HL-60/S4 treated with retinoic acid at 250 ng/mL for 4 days and 3 days (cell line): ENCODE data around the gene RPS14.
"Not testable (repeated sequence)": the region's sequence is repeated elsewhere in the genome, so short reads cannot be mapped to it uniquely, and the experiment has no call there.

Experiments used
- in situ Hi-C: fragments of 300-500 bp; cut with MboI; formaldehyde crosslinking; loops from 2 replicates; pipeline ENCODE4 v1.7.0; 2022; ENCODE audit warnings: low sequenced_read_pairs

Gene RPS14

GRCh38 chr5:150419630-150420270 is 29.8 kb downstream of the RPS14 start:
- in situ Hi-C loops, result no loop called here

DNA sequence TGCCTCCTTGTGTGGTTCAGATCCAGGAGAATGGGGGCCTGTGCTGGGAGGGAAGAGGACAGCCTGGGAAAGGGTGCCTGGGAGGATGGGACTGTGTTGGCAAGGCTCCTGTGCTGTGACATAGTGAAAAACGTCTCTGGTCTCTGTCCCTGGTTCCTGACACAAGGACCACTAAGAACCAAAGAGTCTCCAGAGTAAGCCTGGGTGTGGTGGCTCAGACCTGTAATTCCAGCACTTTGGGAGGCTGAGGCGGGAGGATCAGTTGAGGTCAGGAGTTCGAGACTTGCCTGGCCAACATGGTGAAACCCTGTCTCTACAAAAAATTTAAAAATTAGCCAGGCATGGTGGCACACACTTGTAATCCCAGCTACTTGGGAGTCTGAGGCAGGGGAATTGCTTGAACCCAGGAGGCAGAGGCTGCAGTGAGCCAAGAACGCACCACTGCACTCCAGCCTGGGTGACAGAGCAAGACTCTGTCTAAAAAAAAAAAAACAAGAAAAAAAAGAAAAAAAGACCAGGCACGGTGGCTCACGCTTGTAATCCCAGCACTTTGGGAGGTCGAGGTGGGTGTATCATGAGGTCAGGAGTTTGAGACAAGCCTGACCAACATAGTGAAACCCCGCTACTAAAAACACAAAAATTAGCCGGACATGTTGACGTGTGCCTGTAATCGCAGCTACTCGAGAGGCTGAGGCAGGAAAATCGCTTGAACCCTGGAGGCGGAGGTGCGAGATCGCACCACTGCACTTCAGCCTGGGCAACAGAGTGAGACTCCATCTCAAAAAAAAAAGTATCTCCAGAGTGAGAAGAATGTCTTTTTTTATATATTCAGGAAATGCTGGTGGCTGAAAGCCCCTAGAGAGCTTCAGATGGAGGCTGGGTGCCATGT is 35.4 kb downstream of the RPS14 start:
- in situ Hi-C loops, result not testable (repeated sequence)

- in situ Hi-C loops, result no loop called here
Measured at GRCh38 chr5:150413176-150413901, 36.2 kb downstream of the RPS14 start.

GRCh38 chr5:150412319-150413175 is 37.0 kb downstream of the RPS14 start, which contains the start of gene CD74:
Gene CD74, minus strand, starts transcription at chr5:150412910. Its CDS starts 161 bp downstream, at chr5:150412749.
- in situ Hi-C loops, result no loop called here

GRCh38 chr5:150411245-150411979 is 38.1 kb downstream of the RPS14 start:
- in situ Hi-C loops, result no loop called here

DNA sequence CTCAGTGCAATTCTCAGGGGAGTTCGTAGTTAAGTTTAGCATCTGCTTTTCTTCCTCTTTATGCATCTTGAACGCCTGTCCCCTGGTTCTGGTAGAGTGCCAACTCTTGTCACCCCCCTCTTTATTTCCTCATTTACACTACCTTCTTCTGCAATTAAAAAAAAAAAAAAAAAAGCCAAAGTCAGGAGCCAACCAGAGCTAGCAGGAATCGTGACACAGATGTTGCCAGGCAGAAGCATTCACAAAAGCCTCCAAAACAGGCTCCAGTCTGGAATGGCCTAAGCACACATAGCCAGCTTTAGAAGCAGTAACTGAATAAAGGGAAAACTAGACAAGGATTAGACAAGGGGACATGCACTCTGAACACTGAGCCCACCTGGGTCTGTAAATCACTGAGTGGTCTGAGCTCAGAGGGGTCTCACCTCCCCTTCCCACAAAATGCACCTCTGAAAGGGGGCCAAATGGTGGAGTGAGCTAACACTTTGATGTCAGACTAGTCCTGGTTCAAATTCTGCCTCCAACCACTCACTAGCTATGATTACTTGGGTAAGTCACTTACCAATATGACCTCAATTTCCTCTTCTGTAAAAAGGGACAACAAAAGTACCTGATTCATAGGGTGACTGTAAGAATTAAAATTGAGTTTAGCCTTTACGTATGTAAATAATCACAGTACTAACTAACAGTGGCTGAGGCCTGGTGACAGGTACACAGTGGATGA is 38.9 kb downstream of the RPS14 start:
- in situ Hi-C loops, result no loop called here

DNA sequence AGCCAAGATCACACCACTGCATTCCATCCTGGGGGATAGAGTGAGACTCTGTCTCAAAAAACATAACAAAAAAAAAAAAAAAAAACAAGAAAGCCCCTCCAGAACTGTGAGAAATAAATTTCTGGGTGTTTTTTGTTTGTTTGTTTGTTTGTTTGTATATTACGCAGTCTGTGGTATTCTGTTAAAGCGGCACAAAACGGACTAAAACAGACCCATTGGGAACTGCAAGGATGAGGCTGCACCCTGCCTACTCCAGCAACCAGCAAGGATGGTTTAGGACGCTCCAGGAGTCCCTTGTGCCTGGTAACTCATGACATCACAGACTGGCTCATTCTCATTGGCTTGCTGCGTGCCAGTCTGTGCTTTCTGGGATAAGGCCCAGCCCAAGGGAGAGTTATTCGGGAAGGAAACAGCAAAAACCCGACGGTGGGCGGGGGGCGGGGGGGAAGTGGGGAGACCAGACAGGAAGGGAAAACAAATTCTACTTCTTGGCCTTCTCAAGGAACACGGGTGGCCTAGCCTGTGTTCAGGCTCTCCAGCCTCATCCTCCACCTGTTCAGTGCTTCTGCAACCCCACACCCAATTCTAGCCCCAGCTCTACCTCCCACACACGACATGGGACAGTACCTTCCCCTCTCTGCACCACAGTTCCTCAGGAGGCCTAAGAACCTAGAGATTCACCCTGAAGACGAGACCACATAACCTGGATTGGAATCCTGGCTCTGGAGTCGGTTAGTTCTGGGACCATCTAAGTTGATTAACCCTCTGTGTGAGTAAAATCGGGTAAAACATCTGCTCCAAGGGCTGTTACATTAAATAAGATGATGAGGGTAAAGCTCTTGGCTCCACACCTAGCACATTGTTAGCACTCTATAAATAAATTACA is 39.7 kb downstream of the RPS14 start:
- in situ Hi-C loops, result no loop called here

GRCh38 chr5:150408231-150408943 is 41.2 kb downstream of the RPS14 start:
- in situ Hi-C loops, result no loop called here

GRCh38 chr5:150407096-150407720 is 42.3 kb downstream of the RPS14 start:
- in situ Hi-C loops, result no loop called here

- in situ Hi-C loops, result no loop called here
Measured at GRCh38 chr5:150406723-150407095, 42.8 kb downstream of the RPS14 start.

DNA sequence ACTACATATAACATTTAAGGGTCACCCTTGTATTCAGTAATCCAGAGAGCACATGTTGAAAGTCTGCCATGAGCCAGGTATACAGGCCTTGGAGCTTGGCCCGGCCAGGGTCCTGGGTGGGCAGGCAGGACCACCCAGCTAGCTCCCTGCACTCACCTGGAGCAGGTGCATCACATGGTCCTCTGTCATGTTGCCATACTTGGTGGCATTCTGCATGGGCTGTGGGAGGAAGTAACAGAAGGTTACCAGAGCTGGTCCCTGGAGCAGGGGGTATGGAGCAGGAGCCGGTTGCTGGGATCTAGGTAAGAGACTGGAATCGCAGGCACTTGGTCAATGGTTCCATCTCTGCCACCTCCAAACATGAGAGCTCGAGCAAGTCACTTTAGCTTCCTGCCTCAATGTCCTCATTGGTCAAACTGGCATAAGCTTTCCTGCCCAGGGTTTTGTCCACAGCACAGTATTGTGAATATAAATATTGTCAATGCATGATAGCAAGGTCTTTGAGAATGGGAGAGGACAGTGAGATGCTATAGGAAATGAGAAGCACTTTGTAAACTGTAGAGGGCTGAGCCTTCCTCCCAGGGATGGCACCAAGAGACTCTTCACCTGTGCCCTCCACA is 43.3 kb downstream of the RPS14 start:
- in situ Hi-C loops, result no loop called here

DNA sequence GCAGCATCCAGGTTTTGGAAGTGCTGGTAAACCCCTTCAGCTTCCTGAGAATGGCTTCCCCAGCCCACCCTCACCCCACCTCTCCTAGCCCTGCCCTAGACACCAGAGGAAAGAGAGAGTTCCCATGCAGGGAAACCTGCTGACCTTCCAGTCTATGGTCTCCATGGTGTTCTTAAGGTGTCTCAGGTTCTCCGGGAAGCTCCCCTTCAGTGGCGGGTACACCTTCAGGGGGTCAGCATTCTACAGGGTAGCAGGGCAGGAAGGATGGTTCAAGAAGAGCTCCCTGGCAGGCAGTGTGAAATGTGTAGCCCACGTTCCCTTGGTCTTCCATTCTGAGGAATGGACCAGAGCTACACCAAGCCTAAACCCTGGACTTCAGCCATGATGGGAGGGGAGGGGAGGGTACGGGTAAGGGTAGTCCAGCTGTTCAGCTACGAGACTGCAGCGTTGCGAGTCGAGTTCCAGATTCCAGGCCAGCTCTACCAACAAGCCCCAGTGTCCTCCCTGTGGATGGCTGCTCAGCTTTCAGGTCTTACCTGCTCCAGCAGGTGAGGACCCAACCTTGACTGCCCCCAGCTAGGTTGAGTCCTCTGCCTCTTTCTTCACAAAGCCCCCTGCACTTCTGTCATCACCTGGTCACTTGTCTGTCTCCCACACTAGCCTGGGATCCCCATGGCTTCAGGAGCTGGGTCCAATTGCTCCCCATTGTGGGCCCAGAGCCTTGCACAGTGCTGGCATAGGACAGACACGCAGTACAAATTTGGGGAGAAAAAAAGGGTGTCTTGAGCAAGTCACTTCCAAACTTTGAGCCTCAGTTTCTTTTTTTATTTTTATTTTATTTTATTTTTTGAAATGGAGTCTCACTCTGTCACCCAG is 44.4 kb downstream of the RPS14 start:
- in situ Hi-C loops, result no loop called here

DNA sequence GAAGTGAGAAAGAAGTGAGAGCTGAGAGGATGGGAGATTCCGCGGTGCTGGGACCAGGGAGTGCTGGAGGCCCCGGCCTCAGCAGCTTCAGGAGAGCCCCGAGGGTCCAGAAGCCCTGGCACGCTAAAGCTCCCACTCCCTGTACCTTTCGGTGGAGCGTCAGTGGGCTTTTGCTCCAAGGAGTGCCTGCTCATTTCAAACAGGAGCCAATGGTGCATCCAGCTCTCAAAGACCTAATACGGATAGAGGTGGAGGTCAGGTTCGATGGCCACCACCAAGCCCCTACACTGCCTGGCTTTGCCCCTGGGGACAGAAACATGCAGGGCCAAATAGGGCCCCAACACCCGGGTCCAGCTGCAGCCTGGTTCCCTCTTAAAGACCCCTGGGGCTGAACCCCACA is 45.0 kb downstream of the RPS14 start:
- in situ Hi-C loops, result no loop called here

DNA sequence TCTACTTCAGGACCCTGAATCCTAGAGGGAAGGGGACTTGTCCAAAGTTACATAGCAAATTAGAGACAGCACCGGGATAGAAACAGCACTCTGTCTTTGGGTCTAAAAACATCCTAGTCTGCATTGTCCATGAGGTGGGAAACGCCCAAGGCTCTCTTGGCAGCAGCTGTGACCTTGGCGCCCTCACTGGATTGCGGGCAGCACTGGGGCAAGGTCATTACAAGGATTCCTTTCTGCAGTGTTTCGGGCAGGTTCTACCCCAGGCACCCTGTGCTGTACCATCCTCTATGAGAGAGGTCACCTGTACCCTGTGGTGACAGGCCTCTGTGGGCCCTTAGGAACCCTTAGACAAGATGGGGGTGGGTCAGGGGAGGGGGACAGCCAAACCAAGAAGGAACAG is 45.4 kb downstream of the RPS14 start:
- in situ Hi-C loops, result no loop called here

DNA sequence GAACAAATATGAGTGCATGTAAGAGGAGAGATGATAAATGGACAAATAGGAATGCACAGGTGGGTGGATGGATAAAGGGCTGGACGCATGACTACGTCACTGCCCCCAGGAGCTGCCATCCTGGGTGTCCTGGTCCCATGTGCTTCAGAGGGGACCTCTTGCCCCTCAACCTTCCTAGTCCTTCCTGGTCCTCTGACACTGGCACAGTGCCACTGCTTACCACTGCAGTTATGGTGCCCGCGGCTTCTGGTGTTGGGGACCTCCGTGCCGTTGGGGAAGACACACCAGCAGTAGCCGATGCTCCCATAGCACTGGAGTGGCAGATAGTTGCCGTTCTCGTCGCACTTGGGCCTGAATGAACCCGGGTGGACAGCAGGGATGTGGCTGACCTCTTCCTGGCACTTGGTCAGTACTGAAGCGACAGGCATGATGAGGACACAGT is 46.6 kb downstream of the RPS14 start:
- in situ Hi-C loops, result no loop called here
